Hematopoietic multipotent progenitor cell treated with erythropoietin and hydrocortisone succinate and interleukin-3 and kit ligand, for 6 days (in vitro differentiated cells): ENCODE data around the gene COL5A1.
"Not testable (repeated sequence)": the region's sequence is repeated elsewhere in the genome, so short reads cannot be mapped to it uniquely, and the experiment has no call there.

Experiments used
- DNase-seq: peaks from one replicate; pipeline ENCODE4 v3.0.0-alpha.2; 2015

Gene COL5A1

GRCh38 chr9:134693641-134694367 is 52.2 kb downstream of the COL5A1 start:
- no peak for DNase-seq

DNA sequence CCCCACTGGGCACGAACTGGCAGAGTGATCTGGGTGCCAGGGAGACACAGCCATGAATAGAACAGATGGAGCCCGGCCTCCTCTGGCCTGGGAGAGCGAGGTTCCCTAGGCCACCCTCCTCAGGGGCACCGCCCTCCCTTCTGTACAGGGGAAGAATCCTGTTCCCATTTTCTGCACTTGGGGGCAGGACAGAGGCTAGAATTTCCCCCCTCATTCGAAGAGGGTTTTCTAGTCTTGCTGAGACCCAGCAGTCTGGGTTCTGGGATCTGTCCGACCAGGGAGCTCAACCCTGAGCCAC is 52.7 kb downstream of the COL5A1 start:
- no peak for DNase-seq

GRCh38 chr9:134694714-134695113 is 53.1 kb downstream of the COL5A1 start:
- DNase-seq, result no peak

GRCh38 chr9:134695144-134695543 is 53.5 kb downstream of the COL5A1 start:
- no peak for DNase-seq

GRCh38 chr9:134696433-134696832 is 54.8 kb downstream of the COL5A1 start:
- DNase-seq, result no peak

DNA sequence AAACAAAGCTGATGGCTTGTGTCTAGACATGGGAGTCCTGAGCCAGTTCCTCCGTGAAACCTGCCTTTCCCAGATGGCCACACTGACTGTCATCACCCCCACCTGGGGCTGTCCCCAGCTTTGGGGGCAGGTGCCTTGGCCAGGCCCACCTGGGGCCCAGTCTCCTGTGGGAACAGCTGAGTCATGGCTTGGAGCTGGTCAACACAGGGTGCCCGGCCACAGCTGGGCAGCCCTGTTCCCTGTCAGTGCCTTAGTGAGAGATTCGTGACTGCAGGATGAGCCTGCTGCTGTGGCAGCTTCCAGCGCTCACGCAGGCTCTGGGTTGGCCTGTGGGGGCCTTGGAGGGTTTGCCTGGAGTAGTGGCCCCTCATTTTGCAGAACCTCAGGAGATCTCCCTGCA is 56.5 kb downstream of the COL5A1 start:
- DNase-seq, result no peak

- DNase-seq, result peak; percentile 75
These were observed 57.2 kb downstream of the COL5A1 start for GRCh38 chr9:134698587-134699342.

- DNase-seq, result no peak
These were observed 57.7 kb downstream of the COL5A1 start for GRCh38 chr9:134699343-134699740.

- no peak for DNase-seq
These were observed 59.2 kb downstream of the COL5A1 start for GRCh38 chr9:134700636-134701350.

GRCh38 chr9:134701581-134702259 is 60.1 kb downstream of the COL5A1 start:
- DNase-seq, result no peak

DNA sequence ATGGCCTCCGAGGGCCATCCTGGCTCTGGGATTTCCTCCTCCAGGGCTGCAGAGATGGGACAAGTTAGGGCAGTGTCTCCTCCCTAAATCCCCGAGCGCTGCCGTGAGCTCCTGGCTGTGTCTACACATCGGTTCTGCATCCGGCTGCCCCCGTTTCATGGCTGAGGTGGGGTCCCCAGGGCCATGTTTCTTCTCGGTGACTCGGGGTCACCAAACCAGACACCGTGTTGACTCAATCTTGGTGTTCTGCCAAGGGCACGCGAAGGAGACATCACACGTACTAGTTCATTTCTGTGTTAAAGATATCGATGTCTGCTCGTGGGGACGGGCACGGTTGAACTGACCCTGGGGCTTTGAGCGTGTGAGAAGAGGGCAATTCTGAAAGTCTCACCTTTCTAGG is 60.7 kb downstream of the COL5A1 start:
- DNase-seq, result no peak

- not testable (repeated sequence) for DNase-seq
These were observed 62.1 kb downstream of the COL5A1 start for GRCh38 chr9:134703730-134704114.

DNA sequence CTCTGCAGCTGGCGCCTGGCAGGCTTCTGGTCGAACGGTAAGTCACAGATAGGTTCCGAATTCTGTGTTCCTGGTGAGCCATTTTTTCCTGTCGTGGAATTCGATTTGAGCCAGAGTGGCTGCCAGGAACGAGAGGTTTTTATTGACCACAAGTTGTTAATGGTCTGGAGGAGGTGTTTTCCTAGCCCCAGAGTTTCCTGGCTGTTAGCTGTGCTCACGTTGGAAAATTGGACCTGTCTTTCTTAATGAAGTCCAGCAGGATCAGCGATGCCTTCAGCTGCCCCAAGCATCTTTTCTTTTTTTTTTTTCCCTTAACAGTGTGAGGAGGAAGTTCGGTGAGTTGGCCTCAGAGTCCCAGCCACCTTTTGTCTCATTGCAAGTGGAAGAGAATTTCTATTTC is 62.9 kb downstream of the COL5A1 start:
- no peak for DNase-seq

DNA sequence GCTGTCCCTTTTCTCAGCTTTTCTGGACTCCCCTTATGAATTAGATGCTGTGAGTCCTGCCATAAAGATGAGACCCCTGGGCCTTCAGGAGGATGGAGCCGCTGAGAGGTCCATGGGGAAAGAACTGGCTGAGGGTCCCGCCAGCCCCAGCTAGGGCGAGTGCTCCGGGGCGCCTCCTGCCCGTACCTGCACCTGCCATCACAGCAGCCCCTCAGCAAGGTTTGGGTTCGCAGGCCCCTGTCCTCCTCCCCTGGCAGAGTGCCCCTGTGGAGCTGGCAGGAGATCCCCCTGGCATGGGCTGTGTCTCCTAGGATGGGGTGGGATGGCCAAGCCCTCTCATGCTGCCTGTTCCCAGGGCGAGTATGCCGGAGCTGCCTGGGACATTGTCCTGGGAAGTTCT is 64.2 kb downstream of the COL5A1 start:
- no peak for DNase-seq

- DNase-seq, result no peak
These were observed 64.9 kb downstream of the COL5A1 start for GRCh38 chr9:134706522-134706921.

- DNase-seq, result no peak
These were observed 65.6 kb downstream of the COL5A1 start for GRCh38 chr9:134707031-134707680.

- DNase-seq, result no peak
These were observed 66.4 kb downstream of the COL5A1 start for GRCh38 chr9:134707731-134708671.

DNA sequence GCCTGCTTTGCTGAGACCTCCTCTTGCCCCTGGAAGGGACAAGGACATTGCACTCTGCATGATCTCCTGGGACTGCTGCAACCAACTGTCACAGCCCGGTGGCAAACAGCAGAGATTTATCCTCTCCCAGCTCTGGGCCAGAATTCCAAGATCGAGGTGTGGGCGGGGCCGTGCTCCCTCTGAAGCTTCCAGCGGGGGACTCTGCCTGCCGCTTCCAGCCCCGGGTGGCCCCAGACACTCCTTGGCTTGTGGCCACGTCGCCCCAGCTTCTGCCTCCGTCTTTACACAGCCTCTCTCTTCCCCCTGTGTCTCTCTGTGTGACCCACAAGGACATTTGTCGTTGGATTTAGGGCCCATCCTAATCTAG is 67.1 kb downstream of the COL5A1 start:
- no peak for DNase-seq

- DNase-seq, result no peak
These were observed 68.1 kb downstream of the COL5A1 start for GRCh38 chr9:134709512-134710270.

DNA sequence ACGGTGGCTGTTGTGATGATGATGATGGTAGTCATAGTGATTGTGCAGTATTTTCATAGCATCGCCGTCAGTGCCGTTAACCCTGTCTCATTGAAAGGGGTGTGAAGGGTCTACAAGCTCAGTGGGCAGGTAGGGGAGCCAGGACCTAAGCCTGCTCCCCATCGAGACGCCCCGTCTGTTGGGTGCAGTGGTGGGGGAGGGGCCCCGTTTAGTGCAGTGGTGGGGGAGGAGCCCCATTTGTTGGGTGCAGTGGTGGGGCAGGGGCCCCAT is 68.6 kb downstream of the COL5A1 start:
- DNase-seq, result no peak

DNA sequence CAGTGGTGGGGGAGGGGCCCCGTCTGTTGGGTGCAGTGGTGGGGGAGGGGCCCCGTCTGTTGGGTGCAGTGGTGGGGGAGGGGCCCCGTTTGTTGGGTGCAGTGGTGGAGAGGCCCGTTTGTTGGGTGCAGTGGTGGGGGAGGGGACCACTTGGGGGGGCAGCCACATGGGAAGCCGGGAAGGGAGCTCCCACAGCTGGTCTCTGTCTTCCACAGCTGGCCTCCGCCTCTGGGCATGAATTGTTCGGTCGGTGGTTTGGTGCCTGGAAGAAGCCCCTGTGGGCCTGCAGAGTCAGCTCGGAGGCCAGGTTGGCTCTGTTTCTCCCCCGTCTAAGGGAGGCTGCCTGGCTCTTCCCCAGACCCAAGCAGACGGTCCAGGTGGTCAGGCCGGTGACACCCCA is 69.3 kb downstream of the COL5A1 start:
- DNase-seq, result no peak
